Measurements from ENCODE around the gene UNC5A.

- TF ChIP-seq CTCF (IDR thresholded peaks at IDR 0.05 in 2 of 3, conservative IDR thresholded peaks at IDR 0.05 in 1 of 3; ENCODE audit: borderline replicate concordance in 1 of 3, insufficient read depth in 1 of 3, low read depth in 2 of 3, low read length in 2 of 3) (no peak), JUND (IDR thresholded peaks at IDR 0.05) (no peak), SIN3A (IDR thresholded peaks at IDR 0.05; ENCODE audit: low read depth) (peak; percentile 100), CBX3 (IDR thresholded peaks at IDR 0.05; ENCODE audit: low read depth) (peak; percentile 97), POLR2AphosphoS5 (IDR thresholded peaks at IDR 0.05; ENCODE audit: low read depth, low read length) (peak; percentile 72), SP1 (IDR thresholded peaks at IDR 0.05; ENCODE audit: low read depth) (no peak), POLR2A (IDR thresholded peaks at IDR 0.05; ENCODE audit: borderline replicate concordance, extremely low read depth, insufficient read depth, insufficient read length) (no peak), MAX (IDR thresholded peaks at IDR 0.05) (peak; percentile 93)
Measured at GRCh38 chr5:176837707-176838115, 27.4 kb downstream of the UNC5A start.
